Measurements from ENCODE around the gene IL18.
"Not testable (repeated sequence)": the region's sequence is repeated elsewhere in the genome, so short reads cannot be mapped to it uniquely, and the experiment has no call there.

Gene IL18

DNA sequence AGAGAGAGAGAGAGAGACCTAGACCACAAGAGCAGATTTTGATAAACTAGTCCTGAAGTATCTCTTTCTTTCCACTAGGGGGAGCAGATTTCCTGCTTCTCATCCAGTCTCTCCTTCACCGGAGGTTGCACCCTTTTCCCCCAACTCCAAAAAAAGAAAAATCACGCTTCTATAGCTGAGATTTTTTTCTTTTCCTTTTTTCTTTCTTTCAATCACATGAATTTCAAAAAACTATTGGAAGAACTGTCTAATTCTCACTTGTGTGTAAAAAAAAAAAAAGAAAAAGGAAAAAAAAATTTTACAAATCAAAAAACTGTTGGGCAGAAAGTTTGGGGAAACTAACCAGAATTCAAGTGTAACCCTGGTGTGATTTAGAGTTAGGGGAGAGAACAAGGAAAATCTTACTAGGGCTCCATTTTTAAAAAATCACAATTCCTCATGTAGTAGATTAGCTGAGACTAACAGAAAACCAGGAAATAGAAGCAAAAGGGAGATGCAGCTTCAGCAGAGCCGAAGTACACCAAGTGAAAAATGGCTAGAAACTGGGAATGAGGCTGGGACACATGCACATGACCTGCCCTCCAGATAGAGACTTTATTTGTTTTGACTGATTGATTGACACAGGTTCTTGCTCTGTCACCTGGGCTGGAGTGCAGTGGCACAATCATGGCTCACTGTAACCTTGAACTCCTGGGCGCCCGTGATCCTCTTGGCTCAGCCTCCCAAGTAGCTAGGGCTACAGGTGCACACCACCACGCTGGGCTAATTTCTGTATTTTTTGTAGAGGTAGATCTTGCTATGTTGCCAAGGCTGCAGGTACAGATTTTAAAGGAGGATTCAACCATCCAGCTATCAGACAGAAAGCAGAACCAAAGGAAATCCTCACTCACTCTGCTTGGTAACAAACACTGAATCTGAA, 50.1 kb downstream of the IL18 start:
- Histone ChIP-seq H3K4me3 (ENCODE audit: low read depth in 1 of 2, low read length in 2 of 2) (peak overlapping the region in 1 of 2 donors; percentile 26), H3K9me3 (ENCODE audit: control insufficient read depth in 1 of 2, low read length in 2 of 2) (no peaks in the 10 kb centered on the region), H3K36me3 (ENCODE audit: control insufficient read depth in 1 of 2, insufficient read depth in 2 of 2, low read length in 2 of 2) (no peaks in the 10 kb centered on the region), H3K27me3 (ENCODE audit: low read depth, low read length) (no peaks in the 10 kb centered on the region), H3K4me1 (ENCODE audit: control insufficient read depth in 1 of 2, insufficient read depth in 2 of 2, low read length in 2 of 2) (no peaks in the 10 kb centered on the region), H3K27ac (ENCODE audit: low read length) (no peak overlapping the region)

DNA sequence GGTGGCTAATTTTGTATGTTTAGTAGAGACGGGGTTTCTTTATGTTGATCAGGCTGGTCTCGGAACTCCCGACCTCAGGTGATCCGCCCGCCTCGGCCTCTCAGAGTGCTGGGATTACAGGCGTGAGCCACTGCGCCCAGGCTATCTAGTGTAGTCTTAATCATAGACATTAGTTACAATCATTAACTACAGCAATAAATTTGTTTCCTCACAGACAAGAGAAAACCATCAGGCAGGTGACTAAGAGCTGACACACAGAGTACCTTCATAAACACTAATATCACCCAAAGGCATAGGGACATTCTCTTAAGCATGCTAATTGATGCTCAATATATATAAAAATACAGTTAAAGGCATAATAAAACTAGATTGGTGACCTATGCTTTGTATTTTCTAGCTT, 57.8 kb downstream of the IL18 start:
- H3K36me3 ChIP-seq (ENCODE audit: control insufficient read depth in 1 of 2, insufficient read depth in 2 of 2, low read length in 2 of 2) = peaks cover 0 to 8% of the 10 kb centered on the region in 2 donors
- no peaks in the 10 kb centered on the region for H3K4me1 ChIP-seq (ENCODE audit: control insufficient read depth in 1 of 2, insufficient read depth in 2 of 2, low read length in 2 of 2)
- H3K27ac ChIP-seq (ENCODE audit: low read length) = no peak overlapping the region
- H3K4me3 ChIP-seq (ENCODE audit: low read depth in 1 of 2, low read length in 2 of 2) = no peak overlapping the region
- H3K9me3 ChIP-seq (ENCODE audit: control insufficient read depth in 1 of 2, low read length in 2 of 2) = no peaks in the 10 kb centered on the region
- H3K27me3 ChIP-seq (ENCODE audit: low read depth, low read length) = no peaks in the 10 kb centered on the region

DNA sequence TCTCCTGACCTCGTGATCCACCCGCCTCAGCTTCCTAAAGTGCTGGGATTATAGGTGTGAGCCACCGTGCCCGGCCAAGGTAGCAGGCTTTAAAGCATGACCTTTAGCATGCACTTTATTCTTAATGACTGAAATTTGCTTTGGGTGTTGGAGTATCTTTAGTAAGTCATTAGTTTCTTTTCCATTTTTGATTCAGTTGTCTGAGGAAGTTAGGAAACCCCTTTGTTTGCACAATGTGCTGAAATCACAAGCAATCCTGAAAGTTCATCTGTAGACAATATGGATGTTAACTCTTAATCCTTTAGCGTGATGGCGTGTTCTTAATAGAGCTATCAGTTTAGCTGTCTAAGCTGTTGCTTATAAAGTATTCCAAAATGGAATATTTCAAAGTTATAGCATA, 60.4 kb downstream of the IL18 start:
- H3K36me3 ChIP-seq (ENCODE audit: control insufficient read depth in 1 of 2, insufficient read depth in 2 of 2, low read length in 2 of 2) = peaks cover 0 to 8% of the 10 kb centered on the region in 2 donors
- no peaks in the 10 kb centered on the region for H3K4me1 ChIP-seq (ENCODE audit: control insufficient read depth in 1 of 2, insufficient read depth in 2 of 2, low read length in 2 of 2)
- no peak overlapping the region for H3K27ac ChIP-seq (ENCODE audit: low read length)
- H3K4me3 ChIP-seq (ENCODE audit: low read depth in 1 of 2, low read length in 2 of 2) = no peak overlapping the region
- no peaks in the 10 kb centered on the region for H3K9me3 ChIP-seq (ENCODE audit: control insufficient read depth in 1 of 2, low read length in 2 of 2)
- H3K27me3 ChIP-seq (ENCODE audit: low read depth, low read length) = no peaks in the 10 kb centered on the region

DNA sequence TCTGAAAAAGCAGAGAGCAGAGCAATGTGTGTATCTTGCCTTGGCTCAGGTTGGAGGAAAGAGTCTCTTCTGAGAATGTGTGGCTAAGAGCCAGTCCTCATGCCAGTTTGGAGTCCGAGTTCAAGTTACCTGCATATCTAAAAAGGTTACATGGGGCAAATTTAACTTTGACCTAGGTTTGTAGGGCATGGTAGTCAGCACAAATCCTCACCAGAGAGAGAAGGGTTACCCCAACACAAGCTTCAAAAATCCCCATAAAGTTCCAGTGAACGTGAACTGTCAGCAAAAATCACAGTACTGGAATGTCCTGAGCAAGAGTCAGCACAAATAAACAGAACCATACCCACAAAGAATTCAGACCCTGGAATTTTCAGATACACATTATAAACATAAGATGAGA, 63.4 kb downstream of the IL18 start:
- H3K9me3 ChIP-seq (ENCODE audit: control insufficient read depth in 1 of 2, low read length in 2 of 2) = no peaks in the 10 kb centered on the region
- no peaks in the 10 kb centered on the region for H3K4me1 ChIP-seq (ENCODE audit: control insufficient read depth in 1 of 2, insufficient read depth in 2 of 2, low read length in 2 of 2)
- H3K27me3 ChIP-seq (ENCODE audit: low read depth, low read length) = no peaks in the 10 kb centered on the region
- no peak overlapping the region for H3K27ac ChIP-seq (ENCODE audit: low read length)
- peaks cover 13 to 16% of the 10 kb centered on the region in 2 donors for H3K36me3 ChIP-seq (ENCODE audit: control insufficient read depth in 1 of 2, insufficient read depth in 2 of 2, low read length in 2 of 2)
- H3K4me3 ChIP-seq (ENCODE audit: low read depth in 1 of 2, low read length in 2 of 2) = no peak overlapping the region

DNA sequence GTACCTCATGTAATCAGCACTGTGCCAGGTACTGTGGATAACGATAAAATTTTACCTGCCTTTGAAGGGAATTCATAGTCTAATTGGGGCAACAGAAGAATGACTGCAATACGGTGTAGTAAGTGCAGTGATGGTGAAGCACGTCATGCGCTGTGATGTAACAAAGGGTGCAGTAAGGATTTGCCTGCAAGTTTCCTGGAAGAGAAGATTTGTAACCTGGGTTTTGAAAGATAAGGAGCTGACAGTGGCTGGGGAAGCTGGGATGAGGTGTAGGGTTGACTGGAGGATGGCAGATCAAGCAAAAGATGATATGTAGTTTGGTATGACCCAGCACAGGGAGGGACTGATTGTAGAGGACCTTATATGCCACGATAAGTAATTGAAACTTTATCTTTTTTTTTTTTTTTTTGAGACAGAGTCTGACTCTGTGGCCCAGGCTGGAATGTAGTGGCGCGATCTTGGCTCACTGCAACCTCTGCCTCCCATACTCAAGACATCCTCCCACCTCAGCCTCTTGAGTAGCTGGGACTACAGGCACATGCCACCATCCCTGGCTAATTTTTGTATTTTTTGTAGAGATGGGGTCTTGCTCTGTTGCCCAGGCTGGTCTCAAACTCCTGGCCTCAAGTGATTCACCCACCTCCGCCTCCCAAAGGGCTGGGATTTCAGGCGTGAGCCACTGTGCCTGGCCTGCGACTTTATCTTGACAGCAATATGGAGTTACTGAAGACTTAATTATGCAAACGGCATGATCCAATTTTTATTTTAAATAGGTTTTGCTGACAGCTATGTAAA, 66.0 kb downstream of the IL18 start:
- Histone ChIP-seq H3K36me3 (ENCODE audit: control insufficient read depth in 1 of 2, insufficient read depth in 2 of 2, low read length in 2 of 2) (peaks cover 16 to 30% of the 10 kb centered on the region in 2 donors), H3K4me1 (ENCODE audit: control insufficient read depth in 1 of 2, insufficient read depth in 2 of 2, low read length in 2 of 2) (no peaks in the 10 kb centered on the region), H3K4me3 (ENCODE audit: low read depth in 1 of 2, low read length in 2 of 2) (no peak overlapping the region), H3K27ac (ENCODE audit: low read length) (no peak overlapping the region), H3K27me3 (ENCODE audit: low read depth, low read length) (no peaks in the 10 kb centered on the region), H3K9me3 (ENCODE audit: control insufficient read depth in 1 of 2, low read length in 2 of 2) (no peaks in the 10 kb centered on the region)

DNA sequence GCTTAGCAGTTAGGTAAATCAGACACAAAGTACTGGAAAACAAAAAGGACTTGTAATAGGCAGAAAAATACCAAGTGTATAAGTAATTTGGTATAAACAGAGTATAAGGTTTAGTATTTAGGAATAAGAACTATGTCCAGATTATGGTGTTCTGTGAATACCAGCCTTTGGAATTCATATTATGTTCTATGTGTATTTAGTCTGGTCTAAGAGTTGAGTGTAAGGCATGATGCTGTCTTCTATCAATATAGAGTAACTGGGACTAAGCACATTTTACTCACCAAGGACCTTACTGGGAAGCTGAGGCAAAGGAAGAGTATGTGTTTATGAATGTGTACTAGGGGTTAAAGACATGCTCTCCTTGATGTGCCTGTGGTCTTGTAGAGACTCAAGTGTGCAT, 67.7 kb downstream of the IL18 start:
- no peaks in the 10 kb centered on the region for H3K9me3 ChIP-seq (ENCODE audit: control insufficient read depth in 1 of 2, low read length in 2 of 2)
- H3K27me3 ChIP-seq (ENCODE audit: low read depth, low read length) = no peaks in the 10 kb centered on the region
- H3K4me3 ChIP-seq (ENCODE audit: low read depth in 1 of 2, low read length in 2 of 2) = no peak overlapping the region
- H3K4me1 ChIP-seq (ENCODE audit: control insufficient read depth in 1 of 2, insufficient read depth in 2 of 2, low read length in 2 of 2) = no peaks in the 10 kb centered on the region
- H3K36me3 ChIP-seq (ENCODE audit: control insufficient read depth in 1 of 2, insufficient read depth in 2 of 2, low read length in 2 of 2) = peaks cover 26 to 46% of the 10 kb centered on the region in 2 donors
- H3K27ac ChIP-seq (ENCODE audit: low read length) = no peak overlapping the region

DNA sequence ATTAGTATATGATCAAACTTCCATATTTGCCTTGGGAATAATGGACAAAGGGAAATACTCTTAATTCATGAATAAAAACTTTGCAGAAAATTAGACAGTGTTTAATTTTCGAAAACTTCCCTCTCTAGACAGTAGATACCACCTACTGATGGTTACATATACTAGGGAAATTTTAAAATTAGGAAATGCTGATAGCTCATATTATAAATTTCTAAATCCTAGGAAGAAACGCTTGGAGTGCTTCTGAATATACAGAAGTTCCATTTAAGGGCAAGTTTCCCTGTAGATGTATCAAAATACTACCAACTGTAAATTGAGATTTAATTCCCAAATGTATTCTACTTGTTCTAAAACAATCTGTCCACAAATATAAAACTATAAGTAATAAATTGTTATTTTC, 68.6 kb downstream of the IL18 start:
- not testable (repeated sequence) for H3K4me1 ChIP-seq (ENCODE audit: control insufficient read depth in 1 of 2, insufficient read depth in 2 of 2, low read length in 2 of 2); H3K9me3 ChIP-seq (ENCODE audit: control insufficient read depth in 1 of 2, low read length in 2 of 2); H3K27me3 ChIP-seq (ENCODE audit: low read depth, low read length); H3K27ac ChIP-seq (ENCODE audit: low read length); H3K4me3 ChIP-seq (ENCODE audit: low read depth in 1 of 2, low read length in 2 of 2)
- peaks cover 30 to 54% of the 10 kb centered on the region in 2 donors for H3K36me3 ChIP-seq (ENCODE audit: control insufficient read depth in 1 of 2, insufficient read depth in 2 of 2, low read length in 2 of 2)
